Non-pigmented ciliary epithelial cell (primary cell): Measurements from ENCODE around the gene RRAD.
"Not testable (repeated sequence)": the region's sequence is repeated elsewhere in the genome, so short reads cannot be mapped to it uniquely, and the experiment has no call there.

Experiments used
- DNase-seq: peaks from one replicate; pipeline ENCODE4 v3.0.0-alpha.2; 2010; ENCODE audit warnings: low read depth

RRAD gene

GRCh38 chr16:66925322-66925840 lies at the start of gene RRAD:
RRAD (minus strand) TSS chr16:66925535; CDS start chr16:66925179, 356 bp downstream.
- no peak for DNase-seq

- not testable (repeated sequence) for DNase-seq
Measured at GRCh38 chr16:66974932-66975246, 49.6 kb upstream of the RRAD start.

- not testable (repeated sequence) for DNase-seq
Measured at GRCh38 chr16:66974156-66974931, 49.0 kb upstream of the RRAD start.

- no peak for DNase-seq
Measured at GRCh38 chr16:66973716-66974115, 48.4 kb upstream of the RRAD start.

- DNase-seq: no peak
Measured at GRCh38 chr16:66972983-66973382, 47.6 kb upstream of the RRAD start.

- peak; percentile 22 for DNase-seq
Measured at GRCh38 chr16:66970775-66971720, 45.7 kb upstream of the RRAD start.

GRCh38 chr16:66968847-66969246 lies 43.5 kb upstream of the RRAD start:
- no peak for DNase-seq

- no peak for DNase-seq
Measured at GRCh38 chr16:66964049-66964448, 38.7 kb upstream of the RRAD start.

GRCh38 chr16:66961914-66962313 lies 36.6 kb upstream of the RRAD start:
- DNase-seq: no peak

GRCh38 chr16:66961065-66961744 lies 35.9 kb upstream of the RRAD start, which contains the start of gene CES3:
CES3 (plus strand) TSS chr16:66961266; CDS start chr16:66961308, 42 bp downstream.
- peak; percentile 18 for DNase-seq

- no peak for DNase-seq
Measured at GRCh38 chr16:66960270-66960669, 34.9 kb upstream of the RRAD start.

GRCh38 chr16:66959704-66960161 lies 34.4 kb upstream of the RRAD start:
- DNase-seq: no peak

GRCh38 chr16:66958857-66959703 lies 33.7 kb upstream of the RRAD start:
- no peak for DNase-seq

- not testable (repeated sequence) for DNase-seq
Measured at GRCh38 chr16:66956154-66956457, 30.8 kb upstream of the RRAD start.

- DNase-seq: not testable (repeated sequence)
Measured at GRCh38 chr16:66955363-66956153, 30.2 kb upstream of the RRAD start.

- DNase-seq: no peak
Measured at GRCh38 chr16:66954097-66954659, 28.8 kb upstream of the RRAD start.

GRCh38 chr16:66953462-66954096 lies 28.2 kb upstream of the RRAD start:
- no peak for DNase-seq

GRCh38 chr16:66952430-66953110 lies 27.2 kb upstream of the RRAD start:
- no peak for DNase-seq
